GM23338 (cell line): ENCODE measurements around the gene SMC2. TPM values are rescaled to one million over a fixed set of nuclear protein-coding genes. Genes with fewer than 3 reads are reported as not detected.

ENCODE experiments used
- ATAC-seq: fragments of 200-7000 bp; cut with Tn5 transposase; 3 replicates; pipeline ENCODE4 v1.9.1; 2020
- DNase-seq: peaks from one replicate; pipeline ENCODE4 v3.0.0-alpha.2; 2015; ENCODE audit warnings: low spot score
- H2AFZ ChIP-seq: fragments of 200-600 bp; sonication (generic); 2 replicates; pipeline ENCODE4 v1.8.0; 2016; ENCODE audit warnings: antibody characterized with exemption, mild to moderate bottlenecking, moderate library complexity
- H3F3A ChIP-seq: fragments of 200-600 bp; sonication (generic); replicated peaks from 2 replicates; pipeline ENCODE4 v1.8.0; 2017; ENCODE audit warnings: antibody characterized with exemption, mixed run types, low read depth
- H3K27ac ChIP-seq: fragments of 200-600 bp; sonication (generic); 2 replicates; pipeline ENCODE4 v1.6.1; 2016; ENCODE audit warnings: low read depth
- H3K27me3 ChIP-seq: fragments of 200-600 bp; sonication (generic); 2 replicates; pipeline ENCODE4 v1.8.0; 2016; ENCODE audit warnings: mild to moderate bottlenecking, mixed run types, moderate library complexity; ENCODE audit not compliant: insufficient read depth
- H3K36me3 ChIP-seq: fragments of 200-600 bp; sonication (generic); 2 replicates; pipeline ENCODE4 v1.8.0; 2016; ENCODE audit warnings: mild to moderate bottlenecking; ENCODE audit not compliant: insufficient read depth
- H3K4me1 ChIP-seq: fragments of 200-600 bp; sonication (generic); 2 replicates; pipeline ENCODE4 v1.8.0; 2016; ENCODE audit warnings: mild to moderate bottlenecking, moderate library complexity; ENCODE audit not compliant: insufficient read depth
- H3K4me2 ChIP-seq: fragments of 200-600 bp; sonication (generic); 2 replicates; pipeline ENCODE4 v1.7.1; 2017; ENCODE audit warnings: mixed run types
- H3K4me3 ChIP-seq: fragments of 200-600 bp; sonication (generic); 2 replicates; pipeline ENCODE4 v1.6.1; 2016; ENCODE audit warnings: mixed run types
- H3K79me2 ChIP-seq: fragments of 200-600 bp; sonication (generic); replicated peaks from 2 replicates; pipeline ENCODE4 v1.8.0; 2017; ENCODE audit warnings: mild to moderate bottlenecking; ENCODE audit not compliant: insufficient read depth
- H3K9me2 ChIP-seq: fragments of 200-600 bp; sonication (generic); 2 replicates; pipeline ENCODE4 v1.8.0; 2017; ENCODE audit not compliant: insufficient read depth
- H4K20me1 ChIP-seq: fragments of 200-600 bp; sonication (generic); replicated peaks from 2 replicates; pipeline ENCODE4 v1.8.0; 2017; ENCODE audit warnings: mild to moderate bottlenecking; ENCODE audit not compliant: insufficient read depth
- H3K27ac Mint-ChIP-seq: 2 replicates; pipeline ENCODE4 v1.8.0; 2020; ENCODE audit warnings: inconsistent platforms, mild to moderate bottlenecking, moderate library complexity, mixed read lengths
- H3K27me3 Mint-ChIP-seq: 3 replicates; pipeline ENCODE4 v1.8.0; 2022; ENCODE audit warnings: low read depth, mild to moderate bottlenecking, moderate library complexity, mixed read lengths, inconsistent platforms; ENCODE audit not compliant: insufficient read depth, poor library complexity
- H3K36me3 Mint-ChIP-seq: 3 replicates; pipeline ENCODE4 v1.8.0; 2021; ENCODE audit warnings: low read depth, mild to moderate bottlenecking, inconsistent platforms, moderate library complexity, mixed read lengths
- H3K4me1 Mint-ChIP-seq: 3 replicates; pipeline ENCODE4 v1.8.0; 2020; ENCODE audit warnings: mild to moderate bottlenecking, inconsistent platforms, mixed read lengths
- H3K4me3 Mint-ChIP-seq: 3 replicates; pipeline ENCODE4 v1.8.0; 2021; ENCODE audit warnings: moderate library complexity, mild to moderate bottlenecking, inconsistent platforms, mixed read lengths
- H3K9me3 Mint-ChIP-seq: 3 replicates; pipeline ENCODE4 v1.8.0; 2020; ENCODE audit warnings: moderate library complexity, mild to moderate bottlenecking, inconsistent platforms, mixed read lengths
- CREB1 ChIP-seq: fragments of 250-450 bp; sonication (Bioruptor Pico); IDR thresholded peaks from 2 replicates; pipeline ENCODE4 v1.5.0; 2020; ENCODE audit warnings: low read depth, mild to moderate bottlenecking, moderate library complexity
- EZH2 ChIP-seq: fragments of 200-600 bp; sonication (generic); IDR thresholded peaks from one replicate; pipeline ENCODE4 v1.8.0; 2017; ENCODE audit warnings: antibody characterized with exemption, mild to moderate bottlenecking, low read depth; ENCODE audit not compliant: unreplicated experiment
- EZH2phosphoT487 ChIP-seq: fragments of 200-600 bp; sonication (generic); IDR thresholded peaks from one replicate; pipeline ENCODE4 v1.8.1; 2018; ENCODE audit warnings: antibody characterized with exemption; ENCODE audit not compliant: unreplicated experiment
- JUNB ChIP-seq: IDR thresholded peaks from one replicate; pipeline ENCODE4 v1.6.1; 2016; ENCODE audit warnings: antibody characterized with exemption; ENCODE audit not compliant: unreplicated experiment
- NANOG ChIP-seq: IDR thresholded peaks from 2 replicates; pipeline ENCODE4 v1.6.1; 2016; ENCODE audit warnings: antibody characterized with exemption, borderline replicate concordance
- POLR2AphosphoS5 ChIP-seq: IDR thresholded peaks from 2 replicates; pipeline ENCODE4 v1.6.1; 2016; ENCODE audit warnings: antibody characterized with exemption, low read depth
- STAT1 ChIP-seq: IDR thresholded peaks from one replicate; pipeline ENCODE4 v1.6.1; 2016; ENCODE audit warnings: antibody characterized with exemption; ENCODE audit not compliant: unreplicated experiment
- ZNF114 ChIP-seq: fragments of 250-450 bp; sonication (Bioruptor Pico); IDR thresholded peaks from 2 replicates; pipeline ENCODE4 v1.5.0; 2020; ENCODE audit warnings: mild to moderate bottlenecking, moderate library complexity
- polyA plus RNA-seq: library from polyadenylated mRNA; unstranded; fragments of >200 nt; fragmentation: Nextera tagmentation; extraction: Ambion mirVana; gene quantifications from 2 replicates; pipeline ENCODE4 v1.2.1, GENCODE V29; 2016
- total RNA-seq: library from RNA; depleted of rRNA; stranded (reverse); fragments of >200 nt; shearing (Covaris generic); gene quantifications from 2 replicates; pipeline ENCODE4 v1.2.3, GENCODE V29; 2014
- TF ChIP-seq, protein P1 (sequence below): IDR thresholded peaks from 2 replicates; pipeline ENCODE4 v1.6.1; 2016; ENCODE audit warnings: antibody characterized with exemption
- TF ChIP-seq, protein P2 (sequence below): fragments of 250-450 bp; sonication (Bioruptor Pico); IDR thresholded peaks from 2 replicates; pipeline ENCODE4 v1.5.0; 2020; ENCODE audit warnings: mild to moderate bottlenecking, moderate library complexity
- TF ChIP-seq, protein P3 (sequence below): IDR thresholded peaks from one replicate; pipeline ENCODE4 v1.6.1; 2018; ENCODE audit warnings: antibody characterized with exemption; ENCODE audit not compliant: unreplicated experiment
- TF ChIP-seq, protein P4 (sequence below), 2 experiments: fragments of 200-600 bp in 1 of 2; sonication (generic) in 1 of 2; conservative IDR thresholded peaks; 2 replicates each; pipeline versions ENCODE4 v1.5.1 to v1.6.1; 2016 to 2017; ENCODE audit warnings: antibody characterized with exemption in 2 of 2, low read depth in 2 of 2, mild to moderate bottlenecking in 2 of 2, moderate library complexity in 1 of 2

The SMC2 gene
- total and polyA plus RNA-seq, 2 experiments from 2014 or later, result 32.7 to 123 TPM

DNA sequence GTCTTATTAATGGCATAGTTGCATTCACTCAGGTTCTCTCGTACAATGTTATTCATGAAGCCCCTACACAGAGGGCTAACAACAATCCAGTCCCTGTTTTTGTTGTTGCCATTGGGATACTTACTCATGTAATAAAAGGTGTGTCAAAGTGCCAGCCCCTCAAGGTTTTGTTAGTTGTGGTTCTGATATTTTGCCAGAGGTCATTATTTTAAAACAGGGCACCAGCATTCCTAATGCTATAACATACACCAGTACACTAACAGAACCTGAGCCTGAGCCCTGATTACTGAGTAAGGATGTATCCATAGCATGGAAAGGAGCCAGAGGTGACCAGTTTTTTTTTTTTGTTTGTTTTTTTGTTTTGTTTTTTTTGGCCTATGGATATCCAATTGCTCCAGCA lies 50.2 kb downstream of the SMC2 start (continued):
- TF ChIP-seq, protein P1, sequence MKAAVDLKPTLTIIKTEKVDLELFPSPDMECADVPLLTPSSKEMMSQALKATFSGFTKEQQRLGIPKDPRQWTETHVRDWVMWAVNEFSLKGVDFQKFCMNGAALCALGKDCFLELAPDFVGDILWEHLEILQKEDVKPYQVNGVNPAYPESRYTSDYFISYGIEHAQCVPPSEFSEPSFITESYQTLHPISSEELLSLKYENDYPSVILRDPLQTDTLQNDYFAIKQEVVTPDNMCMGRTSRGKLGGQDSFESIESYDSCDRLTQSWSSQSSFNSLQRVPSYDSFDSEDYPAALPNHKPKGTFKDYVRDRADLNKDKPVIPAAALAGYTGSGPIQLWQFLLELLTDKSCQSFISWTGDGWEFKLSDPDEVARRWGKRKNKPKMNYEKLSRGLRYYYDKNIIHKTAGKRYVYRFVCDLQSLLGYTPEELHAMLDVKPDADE, result no peak
- TF ChIP-seq POLR2AphosphoS5, result no peak
- no peak for TF ChIP-seq CREB1 (CRISPR knock-in tag)

DNA sequence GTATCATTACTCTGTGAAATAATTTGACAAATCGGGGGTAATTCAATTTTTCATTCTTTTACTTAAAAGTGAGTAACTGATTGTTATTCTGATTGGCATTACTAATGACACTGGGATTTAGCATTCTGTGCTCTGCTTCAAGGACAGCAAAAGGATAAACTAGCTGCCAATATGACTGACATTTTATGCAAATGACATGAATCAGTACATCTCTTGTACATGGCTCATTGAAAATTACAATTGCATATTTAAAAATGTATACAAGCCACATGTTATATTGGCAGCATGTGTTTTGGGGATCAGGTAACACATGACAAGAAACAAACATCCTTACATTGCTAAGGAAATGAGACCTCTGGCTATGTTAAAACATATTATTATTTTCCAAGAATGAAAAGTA lies 79.0 kb downstream of the SMC2 start:
- Histone ChIP-seq H4K20me1 (no peaks in the 10 kb centered on the region), H3K27ac (no peak overlapping the region), H3K36me3 (no peaks in the 10 kb centered on the region), H3K27me3 (no peaks in the 10 kb centered on the region), H3K79me2 (no peaks in the 10 kb centered on the region), H3K4me2 (no peak overlapping the region), H3K9me2 (peaks cover 5% of the 10 kb centered on the region; the same call in 1 of the 2 replicates), H3F3A (no peaks in the 10 kb centered on the region), H2AFZ (no peak overlapping the region), H3K4me1 (0 out of 2 replicates have a peak, but pooled peaks cover under 1% of the 10 kb centered on the region), H3K4me3 (no peak overlapping the region)
- Mint-ChIP-seq H3K4me3 (no peak overlapping the region), H3K36me3 (no peaks in the 10 kb centered on the region), H3K9me3 (peaks cover 6% of the 10 kb centered on the region; the same call in 1 of the 3 replicates), H3K27ac (no peak overlapping the region), H3K4me1 (peaks cover 2% of the 10 kb centered on the region; the same call in 1 of the 3 replicates), H3K27me3 (no peaks in the 10 kb centered on the region)
- DNase-seq (no peak), ATAC-seq (no peak)
- TF ChIP-seq ZNF114 (CRISPR knock-in tag), result no peak
- TF ChIP-seq, protein P2, sequence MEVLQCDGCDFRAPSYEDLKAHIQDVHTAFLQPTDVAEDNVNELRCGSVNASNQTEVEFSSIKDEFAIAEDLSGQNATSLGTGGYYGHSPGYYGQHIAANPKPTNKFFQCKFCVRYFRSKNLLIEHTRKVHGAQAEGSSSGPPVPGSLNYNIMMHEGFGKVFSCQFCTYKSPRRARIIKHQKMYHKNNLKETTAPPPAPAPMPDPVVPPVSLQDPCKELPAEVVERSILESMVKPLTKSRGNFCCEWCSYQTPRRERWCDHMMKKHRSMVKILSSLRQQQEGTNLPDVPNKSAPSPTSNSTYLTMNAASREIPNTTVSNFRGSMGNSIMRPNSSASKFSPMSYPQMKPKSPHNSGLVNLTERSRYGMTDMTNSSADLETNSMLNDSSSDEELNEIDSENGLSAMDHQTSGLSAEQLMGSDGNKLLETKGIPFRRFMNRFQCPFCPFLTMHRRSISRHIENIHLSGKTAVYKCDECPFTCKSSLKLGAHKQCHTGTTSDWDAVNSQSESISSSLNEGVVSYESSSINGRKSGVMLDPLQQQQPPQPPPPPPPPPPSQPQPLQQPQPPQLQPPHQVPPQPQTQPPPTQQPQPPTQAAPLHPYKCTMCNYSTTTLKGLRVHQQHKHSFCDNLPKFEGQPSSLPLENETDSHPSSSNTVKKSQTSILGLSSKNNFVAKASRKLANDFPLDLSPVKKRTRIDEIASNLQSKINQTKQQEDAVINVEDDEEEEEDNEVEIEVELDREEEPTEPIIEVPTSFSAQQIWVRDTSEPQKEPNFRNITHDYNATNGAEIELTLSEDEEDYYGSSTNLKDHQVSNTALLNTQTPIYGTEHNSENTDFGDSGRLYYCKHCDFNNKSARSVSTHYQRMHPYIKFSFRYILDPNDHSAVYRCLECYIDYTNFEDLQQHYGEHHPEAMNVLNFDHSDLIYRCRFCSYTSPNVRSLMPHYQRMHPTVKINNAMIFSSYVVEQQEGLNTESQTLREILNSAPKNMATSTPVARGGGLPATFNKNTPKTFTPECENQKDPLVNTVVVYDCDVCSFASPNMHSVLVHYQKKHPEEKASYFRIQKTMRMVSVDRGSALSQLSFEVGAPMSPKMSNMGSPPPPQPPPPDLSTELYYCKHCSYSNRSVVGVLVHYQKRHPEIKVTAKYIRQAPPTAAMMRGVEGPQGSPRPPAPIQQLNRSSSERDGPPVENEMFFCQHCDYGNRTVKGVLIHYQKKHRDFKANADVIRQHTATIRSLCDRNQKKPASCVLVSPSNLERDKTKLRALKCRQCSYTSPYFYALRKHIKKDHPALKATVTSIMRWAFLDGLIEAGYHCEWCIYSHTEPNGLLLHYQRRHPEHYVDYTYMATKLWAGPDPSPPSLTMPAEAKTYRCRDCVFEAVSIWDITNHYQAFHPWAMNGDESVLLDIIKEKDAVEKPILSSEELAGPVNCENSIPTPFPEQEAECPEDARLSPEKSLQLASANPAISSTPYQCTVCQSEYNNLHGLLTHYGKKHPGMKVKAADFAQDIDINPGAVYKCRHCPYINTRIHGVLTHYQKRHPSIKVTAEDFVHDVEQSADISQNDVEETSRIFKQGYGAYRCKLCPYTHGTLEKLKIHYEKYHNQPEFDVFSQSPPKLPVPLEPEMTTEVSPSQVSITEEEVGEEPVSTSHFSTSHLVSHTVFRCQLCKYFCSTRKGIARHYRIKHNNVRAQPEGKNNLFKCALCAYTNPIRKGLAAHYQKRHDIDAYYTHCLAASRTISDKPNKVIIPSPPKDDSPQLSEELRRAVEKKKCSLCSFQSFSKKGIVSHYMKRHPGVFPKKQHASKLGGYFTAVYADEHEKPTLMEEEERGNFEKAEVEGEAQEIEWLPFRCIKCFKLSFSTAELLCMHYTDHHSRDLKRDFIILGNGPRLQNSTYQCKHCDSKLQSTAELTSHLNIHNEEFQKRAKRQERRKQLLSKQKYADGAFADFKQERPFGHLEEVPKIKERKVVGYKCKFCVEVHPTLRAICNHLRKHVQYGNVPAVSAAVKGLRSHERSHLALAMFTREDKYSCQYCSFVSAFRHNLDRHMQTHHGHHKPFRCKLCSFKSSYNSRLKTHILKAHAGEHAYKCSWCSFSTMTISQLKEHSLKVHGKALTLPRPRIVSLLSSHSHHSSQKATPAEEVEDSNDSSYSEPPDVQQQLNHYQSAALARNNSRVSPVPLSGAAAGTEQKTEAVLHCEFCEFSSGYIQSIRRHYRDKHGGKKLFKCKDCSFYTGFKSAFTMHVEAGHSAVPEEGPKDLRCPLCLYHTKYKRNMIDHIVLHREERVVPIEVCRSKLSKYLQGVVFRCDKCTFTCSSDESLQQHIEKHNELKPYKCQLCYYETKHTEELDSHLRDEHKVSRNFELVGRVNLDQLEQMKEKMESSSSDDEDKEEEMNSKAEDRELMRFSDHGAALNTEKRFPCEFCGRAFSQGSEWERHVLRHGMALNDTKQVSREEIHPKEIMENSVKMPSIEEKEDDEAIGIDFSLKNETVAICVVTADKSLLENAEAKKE, result no peak
- TF ChIP-seq NANOG, result no peak
- no peak for TF ChIP-seq STAT1
- no peak for TF ChIP-seq JUNB
- no peak for TF ChIP-seq EZH2phosphoT487
- no peak for TF ChIP-seq EZH2
- TF ChIP-seq, protein P1, result no peak
- TF ChIP-seq, protein P3, sequence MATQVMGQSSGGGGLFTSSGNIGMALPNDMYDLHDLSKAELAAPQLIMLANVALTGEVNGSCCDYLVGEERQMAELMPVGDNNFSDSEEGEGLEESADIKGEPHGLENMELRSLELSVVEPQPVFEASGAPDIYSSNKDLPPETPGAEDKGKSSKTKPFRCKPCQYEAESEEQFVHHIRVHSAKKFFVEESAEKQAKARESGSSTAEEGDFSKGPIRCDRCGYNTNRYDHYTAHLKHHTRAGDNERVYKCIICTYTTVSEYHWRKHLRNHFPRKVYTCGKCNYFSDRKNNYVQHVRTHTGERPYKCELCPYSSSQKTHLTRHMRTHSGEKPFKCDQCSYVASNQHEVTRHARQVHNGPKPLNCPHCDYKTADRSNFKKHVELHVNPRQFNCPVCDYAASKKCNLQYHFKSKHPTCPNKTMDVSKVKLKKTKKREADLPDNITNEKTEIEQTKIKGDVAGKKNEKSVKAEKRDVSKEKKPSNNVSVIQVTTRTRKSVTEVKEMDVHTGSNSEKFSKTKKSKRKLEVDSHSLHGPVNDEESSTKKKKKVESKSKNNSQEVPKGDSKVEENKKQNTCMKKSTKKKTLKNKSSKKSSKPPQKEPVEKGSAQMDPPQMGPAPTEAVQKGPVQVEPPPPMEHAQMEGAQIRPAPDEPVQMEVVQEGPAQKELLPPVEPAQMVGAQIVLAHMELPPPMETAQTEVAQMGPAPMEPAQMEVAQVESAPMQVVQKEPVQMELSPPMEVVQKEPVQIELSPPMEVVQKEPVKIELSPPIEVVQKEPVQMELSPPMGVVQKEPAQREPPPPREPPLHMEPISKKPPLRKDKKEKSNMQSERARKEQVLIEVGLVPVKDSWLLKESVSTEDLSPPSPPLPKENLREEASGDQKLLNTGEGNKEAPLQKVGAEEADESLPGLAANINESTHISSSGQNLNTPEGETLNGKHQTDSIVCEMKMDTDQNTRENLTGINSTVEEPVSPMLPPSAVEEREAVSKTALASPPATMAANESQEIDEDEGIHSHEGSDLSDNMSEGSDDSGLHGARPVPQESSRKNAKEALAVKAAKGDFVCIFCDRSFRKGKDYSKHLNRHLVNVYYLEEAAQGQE, result no peak
- TF ChIP-seq CREB1 (CRISPR knock-in tag), result no peak
- TF ChIP-seq, protein P4, sequence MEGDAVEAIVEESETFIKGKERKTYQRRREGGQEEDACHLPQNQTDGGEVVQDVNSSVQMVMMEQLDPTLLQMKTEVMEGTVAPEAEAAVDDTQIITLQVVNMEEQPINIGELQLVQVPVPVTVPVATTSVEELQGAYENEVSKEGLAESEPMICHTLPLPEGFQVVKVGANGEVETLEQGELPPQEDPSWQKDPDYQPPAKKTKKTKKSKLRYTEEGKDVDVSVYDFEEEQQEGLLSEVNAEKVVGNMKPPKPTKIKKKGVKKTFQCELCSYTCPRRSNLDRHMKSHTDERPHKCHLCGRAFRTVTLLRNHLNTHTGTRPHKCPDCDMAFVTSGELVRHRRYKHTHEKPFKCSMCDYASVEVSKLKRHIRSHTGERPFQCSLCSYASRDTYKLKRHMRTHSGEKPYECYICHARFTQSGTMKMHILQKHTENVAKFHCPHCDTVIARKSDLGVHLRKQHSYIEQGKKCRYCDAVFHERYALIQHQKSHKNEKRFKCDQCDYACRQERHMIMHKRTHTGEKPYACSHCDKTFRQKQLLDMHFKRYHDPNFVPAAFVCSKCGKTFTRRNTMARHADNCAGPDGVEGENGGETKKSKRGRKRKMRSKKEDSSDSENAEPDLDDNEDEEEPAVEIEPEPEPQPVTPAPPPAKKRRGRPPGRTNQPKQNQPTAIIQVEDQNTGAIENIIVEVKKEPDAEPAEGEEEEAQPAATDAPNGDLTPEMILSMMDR (conservative IDR thresholded peaks at IDR 0.05; ENCODE audit: low read depth in 2 of 2), result no peak
